SK-N-SH treated with all-trans-retinoic acid at 6 μM for 48 hours (cell line): ENCODE results near the gene PCARE.

Source experiments
- ATAC-seq: fragments of 200-7000 bp; cut with Tn5 transposase; 3 replicates; pipeline ENCODE4 v1.9.1; 2020; ENCODE audit warnings: mild to moderate bottlenecking, moderate library complexity
- ARNTL ChIP-seq: fragments of 450-650 bp; formaldehyde crosslinking; IDR thresholded peaks from 2 replicates; pipeline ENCODE4 v1.5.0; 2020; ENCODE audit warnings: low read depth, mild to moderate bottlenecking, moderate library complexity, borderline replicate concordance
- BACH2 ChIP-seq: fragments of 250-450 bp; sonication (Bioruptor Pico); IDR thresholded peaks from 2 replicates; pipeline ENCODE4 v1.9.0; 2021; ENCODE audit warnings: mild to moderate bottlenecking, borderline replicate concordance
- CSDC2 ChIP-seq: fragments of 250-450 bp; sonication (Bioruptor Pico); IDR thresholded peaks from 2 replicates; pipeline ENCODE4 v1.5.0; 2020; ENCODE audit warnings: mild to moderate bottlenecking, moderate library complexity
- ESRRG ChIP-seq: fragments of 250-450 bp; sonication (Bioruptor Pico); IDR thresholded peaks from 2 replicates; pipeline ENCODE4 v1.6.1; 2021; ENCODE audit warnings: mild to moderate bottlenecking
- GLIS3 ChIP-seq: fragments of 250-450 bp; sonication (Bioruptor Pico); IDR thresholded peaks from 2 replicates; pipeline ENCODE4 v1.5.0; 2020; ENCODE audit warnings: mild to moderate bottlenecking, moderate library complexity
- ISL1 ChIP-seq: fragments of 250-450 bp; sonication (Bioruptor Pico); IDR thresholded peaks from 2 replicates; pipeline ENCODE4 v2.1.2; 2022; ENCODE audit warnings: mild to moderate bottlenecking, moderate library complexity
- OSR1 ChIP-seq: fragments of 250-450 bp; sonication (Bioruptor Pico); IDR thresholded peaks from 2 replicates; pipeline ENCODE4 v1.8.0; 2022; ENCODE audit warnings: moderate library complexity, mild to moderate bottlenecking, inconsistent platforms
- PPARA ChIP-seq: fragments of 250-450 bp; sonication (Bioruptor Pico); IDR thresholded peaks from 2 replicates; pipeline ENCODE4 v1.5.0; 2020; ENCODE audit warnings: mild to moderate bottlenecking, borderline replicate concordance
- RARB ChIP-seq: fragments of 250-450 bp; sonication (Bioruptor Pico); IDR thresholded peaks from 2 replicates; pipeline ENCODE4 v1.8.0; 2021; ENCODE audit warnings: mild to moderate bottlenecking, moderate library complexity
- SNAI2 ChIP-seq: fragments of 250-450 bp; sonication (Bioruptor Pico); IDR thresholded peaks from 2 replicates; pipeline ENCODE4 v1.5.0; 2020; ENCODE audit warnings: mild to moderate bottlenecking, moderate library complexity
- TOX ChIP-seq: fragments of 250-450 bp; sonication (Bioruptor Pico); IDR thresholded peaks from 2 replicates; pipeline ENCODE4 v1.8.0; 2021; ENCODE audit warnings: mild to moderate bottlenecking, moderate library complexity, borderline replicate concordance
- ZC3H10 ChIP-seq: fragments of 250-450 bp; sonication (Bioruptor Pico); IDR thresholded peaks from 2 replicates; pipeline ENCODE4 v1.5.1; 2021; ENCODE audit warnings: mild to moderate bottlenecking, moderate library complexity
- ZFP3 ChIP-seq: fragments of 250-450 bp; sonication (Bioruptor Pico); IDR thresholded peaks from 2 replicates; pipeline ENCODE4 v1.5.0; 2020; ENCODE audit warnings: mild to moderate bottlenecking, moderate library complexity
- ZFP30 ChIP-seq: fragments of 450-650 bp; formaldehyde crosslinking; IDR thresholded peaks from 2 replicates; pipeline ENCODE4 v1.5.0; 2022; ENCODE audit warnings: mild to moderate bottlenecking, moderate library complexity
- ZNF565 ChIP-seq: fragments of 450-650 bp; formaldehyde crosslinking; conservative IDR thresholded peaks from 2 replicates; pipeline ENCODE4 v1.5.0; 2020; ENCODE audit warnings: low read depth, mild to moderate bottlenecking, moderate library complexity
- ZNF70 ChIP-seq: fragments of 450-650 bp; formaldehyde crosslinking; IDR thresholded peaks from 2 replicates; pipeline ENCODE4 v1.5.0; 2020; ENCODE audit warnings: mild to moderate bottlenecking, moderate library complexity
- ZNF8 ChIP-seq: fragments of 450-650 bp; formaldehyde crosslinking; IDR thresholded peaks from 2 replicates; pipeline ENCODE4 v1.5.0; 2020; ENCODE audit warnings: mild to moderate bottlenecking, moderate library complexity
- TF ChIP-seq, protein P1 (sequence below): fragments of 250-450 bp; sonication (Bioruptor Pico); IDR thresholded peaks from 2 replicates; pipeline ENCODE4 v1.5.1; 2020; ENCODE audit warnings: low read depth, mild to moderate bottlenecking, moderate library complexity
- TF ChIP-seq, protein P2 (sequence below): fragments of 250-450 bp; sonication (Bioruptor Pico); IDR thresholded peaks from 2 replicates; pipeline ENCODE4 v1.8.0; 2021; ENCODE audit warnings: low read depth, mild to moderate bottlenecking, moderate library complexity, borderline replicate concordance
- TF ChIP-seq, protein P3 (sequence below): fragments of 250-450 bp; sonication (Bioruptor Pico); IDR thresholded peaks from 2 replicates; pipeline ENCODE4 v1.5.0; 2020; ENCODE audit warnings: mild to moderate bottlenecking, moderate library complexity
- TF ChIP-seq, protein P4 (sequence below): fragments of 250-450 bp; sonication (Bioruptor Pico); IDR thresholded peaks from 2 replicates; pipeline ENCODE4 v1.8.0; 2020; ENCODE audit warnings: mild to moderate bottlenecking, moderate library complexity, borderline replicate concordance
- TF ChIP-seq, protein P5 (sequence below): fragments of 250-450 bp; sonication (Bioruptor Pico); IDR thresholded peaks from 2 replicates; pipeline ENCODE4 v1.5.1; 2021; ENCODE audit warnings: mild to moderate bottlenecking, moderate library complexity

Gene PCARE

DNA sequence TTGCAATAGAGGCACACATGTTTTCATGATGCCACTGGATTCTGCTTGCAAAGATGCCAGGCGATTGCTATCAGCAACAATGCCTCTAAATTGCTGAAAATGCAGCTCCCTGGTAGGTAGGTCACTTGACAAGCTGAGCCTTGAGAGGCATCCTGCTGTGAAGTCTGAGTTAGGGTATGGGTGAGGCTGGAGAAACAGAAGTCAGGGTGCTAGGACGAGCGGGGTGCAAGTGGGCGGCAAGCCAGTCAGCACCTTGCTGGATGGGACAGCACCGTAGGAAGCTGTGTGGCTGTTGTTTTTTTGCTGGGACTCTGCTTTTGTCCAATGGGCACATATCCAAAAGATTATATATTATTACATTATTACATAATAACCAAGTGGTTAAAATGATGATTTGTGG is 30.4 kb upstream of the PCARE start:
- no peak for TF ChIP-seq RARB
- no peak for TF ChIP-seq ZNF565 (CRISPR knock-in tag)
- TF ChIP-seq, protein P1, sequence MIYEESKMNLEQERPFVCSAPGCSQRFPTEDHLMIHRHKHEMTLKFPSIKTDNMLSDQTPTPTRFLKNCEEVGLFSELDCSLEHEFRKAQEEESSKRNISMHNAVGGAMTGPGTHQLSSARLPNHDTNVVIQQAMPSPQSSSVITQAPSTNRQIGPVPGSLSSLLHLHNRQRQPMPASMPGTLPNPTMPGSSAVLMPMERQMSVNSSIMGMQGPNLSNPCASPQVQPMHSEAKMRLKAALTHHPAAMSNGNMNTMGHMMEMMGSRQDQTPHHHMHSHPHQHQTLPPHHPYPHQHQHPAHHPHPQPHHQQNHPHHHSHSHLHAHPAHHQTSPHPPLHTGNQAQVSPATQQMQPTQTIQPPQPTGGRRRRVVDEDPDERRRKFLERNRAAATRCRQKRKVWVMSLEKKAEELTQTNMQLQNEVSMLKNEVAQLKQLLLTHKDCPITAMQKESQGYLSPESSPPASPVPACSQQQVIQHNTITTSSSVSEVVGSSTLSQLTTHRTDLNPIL = no peak
- no peak for TF ChIP-seq ISL1 (CRISPR knock-in tag)
- no peak for TF ChIP-seq TOX
- TF ChIP-seq BACH2 (CRISPR knock-in tag) = no peak
- no peak for TF ChIP-seq ZNF70 (CRISPR knock-in tag)
- TF ChIP-seq OSR1 (CRISPR knock-in tag) = no peak
- no peak for TF ChIP-seq CSDC2 (CRISPR knock-in tag)
- no peak for TF ChIP-seq SNAI2 (CRISPR knock-in tag)
- TF ChIP-seq PPARA = no peak
- no peak for TF ChIP-seq ESRRG (CRISPR knock-in tag)
- TF ChIP-seq GLIS3 = no peak
- TF ChIP-seq, protein P2, sequence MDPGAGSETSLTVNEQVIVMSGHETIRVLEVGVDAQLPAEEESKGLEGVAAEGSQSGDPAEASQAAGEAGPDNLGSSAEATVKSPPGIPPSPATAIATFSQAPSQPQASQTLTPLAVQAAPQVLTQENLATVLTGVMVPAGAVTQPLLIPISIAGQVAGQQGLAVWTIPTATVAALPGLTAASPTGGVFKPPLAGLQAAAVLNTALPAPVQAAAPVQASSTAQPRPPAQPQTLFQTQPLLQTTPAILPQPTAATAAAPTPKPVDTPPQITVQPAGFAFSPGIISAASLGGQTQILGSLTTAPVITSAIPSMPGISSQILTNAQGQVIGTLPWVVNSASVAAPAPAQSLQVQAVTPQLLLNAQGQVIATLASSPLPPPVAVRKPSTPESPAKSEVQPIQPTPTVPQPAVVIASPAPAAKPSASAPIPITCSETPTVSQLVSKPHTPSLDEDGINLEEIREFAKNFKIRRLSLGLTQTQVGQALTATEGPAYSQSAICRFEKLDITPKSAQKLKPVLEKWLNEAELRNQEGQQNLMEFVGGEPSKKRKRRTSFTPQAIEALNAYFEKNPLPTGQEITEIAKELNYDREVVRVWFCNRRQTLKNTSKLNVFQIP = no peak

DNA sequence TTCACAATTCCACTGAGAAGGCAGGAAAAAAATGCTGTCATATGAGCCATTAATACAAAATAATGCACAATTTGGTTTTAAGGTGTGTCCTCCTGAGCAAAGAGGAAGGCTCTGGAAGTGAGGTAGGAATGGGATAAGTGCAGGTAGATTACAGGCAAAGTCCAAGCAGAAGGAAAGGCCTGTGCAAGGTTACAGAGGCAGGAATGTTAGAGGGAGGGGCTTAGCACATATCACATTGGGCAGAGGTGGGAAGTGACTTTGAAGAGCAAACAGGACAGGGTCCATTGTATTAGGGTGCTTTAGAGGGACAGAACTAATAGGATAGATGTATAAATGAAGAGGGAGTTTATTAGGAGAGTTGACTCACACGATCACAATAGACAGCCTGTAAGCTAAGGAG is 26.2 kb upstream of the PCARE start:
- TF ChIP-seq ESRRG (CRISPR knock-in tag) (no peak), GLIS3 (no peak), CSDC2 (CRISPR knock-in tag) (no peak), SNAI2 (CRISPR knock-in tag) (no peak), ZFP30 (no peak), RARB (no peak), OSR1 (CRISPR knock-in tag) (no peak), ISL1 (CRISPR knock-in tag) (no peak), ZNF8 (no peak), ZFP3 (CRISPR knock-in tag) (no peak), PPARA (no peak), ARNTL (CRISPR knock-in tag) (no peak), BACH2 (CRISPR knock-in tag) (no peak), ZC3H10 (CRISPR knock-in tag) (no peak), ZNF70 (CRISPR knock-in tag) (no peak), TOX (no peak)
- TF ChIP-seq, protein P2 = no peak
- TF ChIP-seq, protein P3, sequence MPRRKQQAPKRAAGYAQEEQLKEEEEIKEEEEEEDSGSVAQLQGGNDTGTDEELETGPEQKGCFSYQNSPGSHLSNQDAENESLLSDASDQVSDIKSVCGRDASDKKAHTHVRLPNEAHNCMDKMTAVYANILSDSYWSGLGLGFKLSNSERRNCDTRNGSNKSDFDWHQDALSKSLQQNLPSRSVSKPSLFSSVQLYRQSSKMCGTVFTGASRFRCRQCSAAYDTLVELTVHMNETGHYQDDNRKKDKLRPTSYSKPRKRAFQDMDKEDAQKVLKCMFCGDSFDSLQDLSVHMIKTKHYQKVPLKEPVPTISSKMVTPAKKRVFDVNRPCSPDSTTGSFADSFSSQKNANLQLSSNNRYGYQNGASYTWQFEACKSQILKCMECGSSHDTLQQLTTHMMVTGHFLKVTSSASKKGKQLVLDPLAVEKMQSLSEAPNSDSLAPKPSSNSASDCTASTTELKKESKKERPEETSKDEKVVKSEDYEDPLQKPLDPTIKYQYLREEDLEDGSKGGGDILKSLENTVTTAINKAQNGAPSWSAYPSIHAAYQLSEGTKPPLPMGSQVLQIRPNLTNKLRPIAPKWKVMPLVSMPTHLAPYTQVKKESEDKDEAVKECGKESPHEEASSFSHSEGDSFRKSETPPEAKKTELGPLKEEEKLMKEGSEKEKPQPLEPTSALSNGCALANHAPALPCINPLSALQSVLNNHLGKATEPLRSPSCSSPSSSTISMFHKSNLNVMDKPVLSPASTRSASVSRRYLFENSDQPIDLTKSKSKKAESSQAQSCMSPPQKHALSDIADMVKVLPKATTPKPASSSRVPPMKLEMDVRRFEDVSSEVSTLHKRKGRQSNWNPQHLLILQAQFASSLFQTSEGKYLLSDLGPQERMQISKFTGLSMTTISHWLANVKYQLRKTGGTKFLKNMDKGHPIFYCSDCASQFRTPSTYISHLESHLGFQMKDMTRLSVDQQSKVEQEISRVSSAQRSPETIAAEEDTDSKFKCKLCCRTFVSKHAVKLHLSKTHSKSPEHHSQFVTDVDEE = no peak
- TF ChIP-seq, protein P4, sequence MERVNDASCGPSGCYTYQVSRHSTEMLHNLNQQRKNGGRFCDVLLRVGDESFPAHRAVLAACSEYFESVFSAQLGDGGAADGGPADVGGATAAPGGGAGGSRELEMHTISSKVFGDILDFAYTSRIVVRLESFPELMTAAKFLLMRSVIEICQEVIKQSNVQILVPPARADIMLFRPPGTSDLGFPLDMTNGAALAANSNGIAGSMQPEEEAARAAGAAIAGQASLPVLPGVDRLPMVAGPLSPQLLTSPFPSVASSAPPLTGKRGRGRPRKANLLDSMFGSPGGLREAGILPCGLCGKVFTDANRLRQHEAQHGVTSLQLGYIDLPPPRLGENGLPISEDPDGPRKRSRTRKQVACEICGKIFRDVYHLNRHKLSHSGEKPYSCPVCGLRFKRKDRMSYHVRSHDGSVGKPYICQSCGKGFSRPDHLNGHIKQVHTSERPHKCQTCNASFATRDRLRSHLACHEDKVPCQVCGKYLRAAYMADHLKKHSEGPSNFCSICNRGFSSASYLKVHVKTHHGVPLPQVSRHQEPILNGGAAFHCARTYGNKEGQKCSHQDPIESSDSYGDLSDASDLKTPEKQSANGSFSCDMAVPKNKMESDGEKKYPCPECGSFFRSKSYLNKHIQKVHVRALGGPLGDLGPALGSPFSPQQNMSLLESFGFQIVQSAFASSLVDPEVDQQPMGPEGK = no peak
- TF ChIP-seq, protein P5, sequence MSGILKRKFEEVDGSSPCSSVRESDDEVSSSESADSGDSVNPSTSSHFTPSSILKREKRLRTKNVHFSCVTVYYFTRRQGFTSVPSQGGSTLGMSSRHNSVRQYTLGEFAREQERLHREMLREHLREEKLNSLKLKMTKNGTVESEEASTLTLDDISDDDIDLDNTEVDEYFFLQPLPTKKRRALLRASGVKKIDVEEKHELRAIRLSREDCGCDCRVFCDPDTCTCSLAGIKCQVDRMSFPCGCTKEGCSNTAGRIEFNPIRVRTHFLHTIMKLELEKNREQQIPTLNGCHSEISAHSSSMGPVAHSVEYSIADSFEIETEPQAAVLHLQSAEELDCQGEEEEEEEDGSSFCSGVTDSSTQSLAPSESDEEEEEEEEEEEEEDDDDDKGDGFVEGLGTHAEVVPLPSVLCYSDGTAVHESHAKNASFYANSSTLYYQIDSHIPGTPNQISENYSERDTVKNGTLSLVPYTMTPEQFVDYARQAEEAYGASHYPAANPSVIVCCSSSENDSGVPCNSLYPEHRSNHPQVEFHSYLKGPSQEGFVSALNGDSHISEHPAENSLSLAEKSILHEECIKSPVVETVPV = no peak
- ATAC-seq = no peak

More for the DNA sequence above, 30.4 kb upstream of the PCARE start:
- ATAC-seq = no peak
